HG03066 (cell line): ENCODE data around the gene RAN.
A peak's percentile ranks its signal among the peaks of the same experiment; 100 is the strongest.
"Not testable (repeated sequence)": the region's sequence is repeated elsewhere in the genome, so short reads cannot be mapped to it uniquely, and the experiment has no call there.

Experiments
- ATAC-seq: cut with Tn5 transposase; IDR thresholded peaks from one replicate; pipeline ENCODE4 v1.9.1; 2021; ENCODE audit warnings: low read depth; ENCODE audit not compliant: unreplicated experiment

The RAN gene

GRCh38 chr12:130876758-130877157, 4.9 kb downstream of the RAN start:
- no peak for ATAC-seq

GRCh38 chr12:130877333-130877732, 5.5 kb downstream of the RAN start:
- no peak for ATAC-seq

- no peak for ATAC-seq
Measured at GRCh38 chr12:130878193-130879185, 6.6 kb downstream of the RAN start.

- peak; percentile 72 for ATAC-seq
Measured at GRCh38 chr12:130879212-130879686, 7.4 kb downstream of the RAN start.

- ATAC-seq: peak; percentile 2
Measured at GRCh38 chr12:130879781-130880389, 8.0 kb downstream of the RAN start.

GRCh38 chr12:130880411-130880885, 8.6 kb downstream of the RAN start:
- ATAC-seq: peak; percentile 52

GRCh38 chr12:130881046-130881445, 9.2 kb downstream of the RAN start:
- no peak for ATAC-seq

GRCh38 chr12:130881548-130881947, 9.7 kb downstream of the RAN start:
- no peak for ATAC-seq

GRCh38 chr12:130887190-130887589, 15.3 kb downstream of the RAN start:
- ATAC-seq: not testable (repeated sequence)

GRCh38 chr12:130904064-130904463, 32.2 kb downstream of the RAN start:
- no peak for ATAC-seq

- not testable (repeated sequence) for ATAC-seq
Measured at GRCh38 chr12:130904936-130905455, 33.1 kb downstream of the RAN start.

- ATAC-seq: no peak
Measured at GRCh38 chr12:130909111-130909510, 37.2 kb downstream of the RAN start.

- no peak for ATAC-seq
Measured at GRCh38 chr12:130911193-130911592, 39.3 kb downstream of the RAN start.

- ATAC-seq: no peak
Measured at GRCh38 chr12:130911933-130912332, 40.1 kb downstream of the RAN start.

- ATAC-seq: no peak
Measured at GRCh38 chr12:130916241-130916911, 44.5 kb downstream of the RAN start.

- no peak for ATAC-seq
Measured at GRCh38 chr12:130917607-130918006, 45.7 kb downstream of the RAN start.

GRCh38 chr12:130919086-130919485, 47.2 kb downstream of the RAN start:
- ATAC-seq: no peak

- no peak for ATAC-seq
Measured at GRCh38 chr12:130920119-130920703, 48.3 kb downstream of the RAN start.

GRCh38 chr12:130920723-130921381, 49.0 kb downstream of the RAN start:
- ATAC-seq: no peak

GRCh38 chr12:130922511-130922953, 50.7 kb downstream of the RAN start:
- ATAC-seq: no peak
